Measurements from ENCODE around the gene SEMA5A.

GRCh38 chr5:9046756-9047481, 499.0 kb downstream of the SEMA5A start:
- TF ChIP-seq POLR2A (IDR thresholded peaks at IDR 0.05; ENCODE audit: low read length), result no peak
- TF ChIP-seq GATA1 (IDR thresholded peaks at IDR 0.05; ENCODE audit: low read depth, low read length), result no peak

Data from erythroblast (primary cell).